HepG2 (cell line): Measurements from ENCODE around the gene SLC39A10. TPM values are rescaled to one million over a fixed set of nuclear protein-coding genes. Genes with fewer than 3 reads are reported as not detected.

Experiments
- ATAC-seq: fragments of 200-7000 bp; cut with Tn5 transposase; 3 replicates; pipeline ENCODE4 v1.9.1; 2020; ENCODE audit warnings: mild to moderate bottlenecking, moderate library complexity
- BruUV-seq: library from RNA; stranded (reverse); fragments of 400-500 nt; replicated peaks from 2 replicates; lab custom pipeline; 2021; lab: Mats Ljungman, UMichigan
- CTCF ChIA-PET: fragments of 300-600 bp; formaldehyde crosslinking; extraction: SDS; loops from one replicate; lab custom pipeline; 2021; ENCODE audit warnings: low total read pairs, inconsistent platforms, low intra/inter-chr PET ratio; lab: Yijun Ruan, JAX
- POLR2A ChIA-PET: fragments of 350-600 bp; sonication (Branson Sonifier 250); formaldehyde crosslinking; loops from one replicate; lab custom pipeline; 2020; ENCODE audit warnings: antibody characterized with exemption, inconsistent platforms; lab: Yijun Ruan, JAX
- DNase-seq: peaks from one replicate; pipeline ENCODE4 v3.0.0-alpha.2; 2015; ENCODE audit warnings: low spot score
- FAIRE-seq: peaks from 3 replicates; lab custom pipeline; 2011; peaks lifted over from hg19 to GRCh38; lab: Jason Lieb, UNC
- H2AFZ ChIP-seq: one replicate; pipeline ENCODE4 v1.6.1; 2011; ENCODE audit warnings: low read length, inconsistent platforms
- H3K27ac ChIP-seq: fragments of 300-600 bp; 3 replicates; pipeline ENCODE4 v1.8.0; 2011; ENCODE audit warnings: mixed run types, mild to moderate bottlenecking, mixed read lengths, low read length, inconsistent platforms; ENCODE audit not compliant: insufficient read depth; ENCODE audit errors: extremely low read length
- H3K27me3 ChIP-seq, 2 experiments: fragments of 200-600 bp in 1 of 2; 2 replicates in 1 of 2; 3 replicates in 1 of 2; pipeline versions ENCODE4 v1.6.0 to v1.8.0; 2011; ENCODE audit warnings: low read length in 2 of 2, mild to moderate bottlenecking in 2 of 2, moderate library complexity in 2 of 2, inconsistent platforms in 1 of 2; ENCODE audit not compliant: insufficient read depth in 2 of 2, control insufficient read depth in 1 of 2
- H3K36me3 ChIP-seq, 2 experiments: fragments of 200-600 bp in 1 of 2; replicated peaks in 1 of 2; 2 replicates in 1 of 2; 3 replicates in 1 of 2; pipeline versions ENCODE4 v1.5.1 to v1.8.0; 2011; ENCODE audit warnings: low read length in 2 of 2, inconsistent platforms in 1 of 2; ENCODE audit not compliant: insufficient read depth in 2 of 2, control insufficient read depth in 1 of 2
- H3K4me1 ChIP-seq: 2 replicates; pipeline ENCODE4 v1.5.1; 2012; ENCODE audit warnings: low read length, inconsistent platforms; ENCODE audit not compliant: insufficient read depth
- H3K4me2 ChIP-seq: 2 replicates; pipeline ENCODE4 v1.6.0; 2011; ENCODE audit warnings: low read depth, low read length, inconsistent platforms
- H3K4me3 ChIP-seq, 3 experiments: fragments of 200-600 bp in 1 of 3; sonication (generic), shearing (Covaris generic) in 1 of 3; replicated peaks in 1 of 3; 2 replicates each; pipeline ENCODE4 v1.5.1; 2011 to 2016; ENCODE audit warnings: low read length in 3 of 3, inconsistent platforms in 2 of 3, low read depth in 2 of 3, mild to moderate bottlenecking in 2 of 3, control low read depth in 1 of 3, mixed read lengths in 1 of 3; ENCODE audit not compliant: insufficient read depth in 1 of 3
- H3K79me2 ChIP-seq: one replicate; pipeline ENCODE4 v1.6.1; 2011; ENCODE audit warnings: low read length, inconsistent platforms; ENCODE audit not compliant: insufficient read depth
- H3K9ac ChIP-seq: 2 replicates; pipeline ENCODE4 v1.6.0; 2011; ENCODE audit warnings: mild to moderate bottlenecking, low read depth, low read length, inconsistent platforms; ENCODE audit not compliant: insufficient read depth
- H3K9me3 ChIP-seq: 2 replicates; pipeline ENCODE4 v1.5.1; 2012; ENCODE audit warnings: mild to moderate bottlenecking, low read length
- H4K20me1 ChIP-seq: 2 replicates; pipeline ENCODE4 v1.6.0; 2011; ENCODE audit warnings: inconsistent platforms, mild to moderate bottlenecking, low read length, moderate library complexity; ENCODE audit not compliant: insufficient read depth
- DZIP1 ChIP-seq: sonication (generic); formaldehyde crosslinking; IDR thresholded peaks from 2 replicates; pipeline ENCODE4 v1.5.0; 2020; ENCODE audit warnings: mild to moderate bottlenecking, missing genetic modification reagents
- ESRRA ChIP-seq: sonication (generic); formaldehyde crosslinking; IDR thresholded peaks from 2 replicates; pipeline ENCODE4 v1.5.1; 2020; ENCODE audit warnings: mild to moderate bottlenecking, low read depth, missing genetic modification reagents
- ZEB1 ChIP-seq: IDR thresholded peaks from 2 replicates; pipeline ENCODE4 v1.6.1; 2012; ENCODE audit warnings: mild to moderate bottlenecking, low read depth, inconsistent platforms; ENCODE audit not compliant: insufficient replicate concordance
- ZNF205 ChIP-seq: IDR thresholded peaks from 2 replicates; pipeline ENCODE4 v1.6.1; 2018; ENCODE audit warnings: missing biosample characterization, missing genetic modification reagents
- ZNF367 ChIP-seq: sonication (generic); formaldehyde crosslinking; IDR thresholded peaks from 2 replicates; pipeline ENCODE4 v1.4.0; 2020; ENCODE audit warnings: missing genetic modification reagents, borderline replicate concordance
- ZNF432 ChIP-seq: sonication (generic); formaldehyde crosslinking; IDR thresholded peaks from 2 replicates; pipeline ENCODE4 v1.5.0; 2020; ENCODE audit warnings: missing genetic modification reagents, mild to moderate bottlenecking, borderline replicate concordance
- ZNF484 ChIP-seq: sonication (generic); formaldehyde crosslinking; IDR thresholded peaks from 2 replicates; pipeline ENCODE4 v1.5.1; 2020; ENCODE audit warnings: mild to moderate bottlenecking, low read depth, missing genetic modification reagents, borderline replicate concordance
- ZNF569 ChIP-seq: sonication (generic); formaldehyde crosslinking; IDR thresholded peaks from 2 replicates; pipeline ENCODE4 v1.5.0; 2020; ENCODE audit warnings: mild to moderate bottlenecking, missing genetic modification reagents, moderate library complexity, borderline replicate concordance
- ZNF7 ChIP-seq: IDR thresholded peaks from 2 replicates; pipeline ENCODE4 v1.6.1; 2016; ENCODE audit warnings: missing biosample characterization, missing genetic modification reagents
- ZNF788 ChIP-seq: sonication (generic); formaldehyde crosslinking; IDR thresholded peaks from 2 replicates; pipeline ENCODE4 v1.5.0; 2020; ENCODE audit warnings: mild to moderate bottlenecking, missing genetic modification reagents, borderline replicate concordance
- WGBS: methylation state at CpG from one replicate; pipeline ENCODE4 v1.1.6; 2017; ENCODE audit warnings: low lambda C conversion rate; 5-methylcytosine and 5-hydroxymethylcytosine counted together
- in situ Hi-C: cut with HindIII; loops from 2 replicates; pipeline ENCODE4 v1.10.0; 2017; ENCODE audit warnings: low pct_unique_long_range_greater_than_20kb; ENCODE audit not compliant: extremely low pct_ligation_motif_present
- intact Hi-C: fragments of 100-400 bp; cut with micrococcal nuclease; formaldehyde crosslinking; loops from one replicate; pipeline ENCODE4 v1.10.0; 2022; ENCODE audit not compliant: unreplicated experiment
- polyA plus RNA-seq, 8 experiments: library from polyadenylated mRNA; depleted of rRNA in 3 of 8; stranded (reverse) in 7 of 8; unstranded in 1 of 8; fragments of >200 nt; fragmentation: Illumina TruSeq in 4 of 8; extraction: Trizol in 4 of 8; gene quantifications; 2 replicates each; pipeline versions ENCODE4 v1.2.1 to v1.2.3, GENCODE V29; 2011 to 2016; ENCODE audit warnings: low read depth in 4 of 8, missing spikeins in 1 of 8, mixed read lengths in 1 of 8; ENCODE audit not compliant: insufficient read depth in 1 of 8
- total RNA-seq, 5 experiments: library from RNA; depleted of rRNA; stranded (reverse); fragments of >200 nt; fragmentation: Illumina TruSeq; extraction: Trizol; gene quantifications; 2 replicates each; pipeline ENCODE4 v1.2.3, GENCODE V29; 2016; ENCODE audit warnings: low read depth in 1 of 5

Gene SLC39A10
- total and polyA plus RNA-seq, 2 of the 13 experiments (the other 11 are each of a cell fraction or from before 2014, with no cell fraction given): 13.2 to 21.0 TPM

GRCh38 chr2:195645413-195645812 lies 11.6 kb upstream of the SLC39A10 start:
- ChIA-PET CTCF (no interaction called here), POLR2A (interaction anchor here (1.5 kb wide), 1 partner anchor 11 kb away, joined by 5 read pairs; the partner anchor contains the start of gene SLC39A10)
- Histone ChIP-seq H3K27me3 (peaks cover 0 to 13% of the 10 kb centered on the region in 2 experiments; a peak in 2 of 5 replicates), H3K36me3 (no peaks in the 10 kb centered on the region), H3K4me2 (no peak overlapping the region), H3K4me1 (no peaks in the 10 kb centered on the region), H3K9ac (no peak overlapping the region), H3K27ac (no peak overlapping the region), H3K4me3 (no peak overlapping the region), H3K79me2 (no peaks in the 10 kb centered on the region), H2AFZ (no peak overlapping the region), H3K9me3 (no peaks in the 10 kb centered on the region), H4K20me1 (no peaks in the 10 kb centered on the region)
- WGBS: 49% methylated on average over 2 of the region's 2 CpGs
- DNase-seq: no peak
- in situ Hi-C loops (no loop called here), intact Hi-C loops (no loop called here)
- no peak for ATAC-seq
- no peak for FAIRE-seq
- BruUV-seq: no TSS peak
- no peak for TF ChIP-seq ZNF367 (CRISPR knock-in tag)
- no peak for TF ChIP-seq ESRRA (CRISPR knock-in tag)
- no peak for TF ChIP-seq ZNF788 (CRISPR knock-in tag)
- no peak for TF ChIP-seq ZNF205 (CRISPR knock-in tag)
- TF ChIP-seq ZNF569 (CRISPR knock-in tag): no peak
- TF ChIP-seq ZEB1: no peak
- no peak for TF ChIP-seq ZNF432 (CRISPR knock-in tag)
- TF ChIP-seq ZNF484 (CRISPR knock-in tag): no peak
- no peak for TF ChIP-seq DZIP1 (CRISPR knock-in tag)
- no peak for TF ChIP-seq ZNF7 (CRISPR knock-in tag)
